Stomach (tissue), 4 donors: Measurements from ENCODE around the gene SBSN.

Experiments used
- CTCF ChIP-seq, 7 experiments: fragments of 450-650 bp in 4 of 7; fragments of 200-600 bp in 3 of 7; sonication (generic) in 3 of 7; IDR thresholded peaks; one replicate each; pipeline ENCODE4 v1.5.1; 2016 to 2019; ENCODE audit warnings: antibody characterized with exemption in 7 of 7, control low read depth in 2 of 7, mild to moderate bottlenecking in 1 of 7
- EP300 ChIP-seq: sonication (generic); formaldehyde crosslinking; IDR thresholded peaks from one replicate; pipeline ENCODE4 v1.6.1; 2017; ENCODE audit warnings: antibody characterized with exemption
- POLR2A ChIP-seq, 4 donors: fragments of 450-650 bp; IDR thresholded peaks; one replicate each; pipeline ENCODE4 v1.6.1; 2016; ENCODE audit warnings: antibody characterized with exemption in 4 of 4, control low read depth in 2 of 4, mild to moderate bottlenecking in 1 of 4, moderate library complexity in 1 of 4
- POLR2AphosphoS5 ChIP-seq, 3 donors: sonication (generic); formaldehyde crosslinking; IDR thresholded peaks; one replicate each; pipeline ENCODE4 v1.6.1; 2016; ENCODE audit warnings: antibody characterized with exemption in 3 of 3

- TF ChIP-seq CTCF (IDR thresholded peaks at IDR 0.05): no peak
- no peak for TF ChIP-seq POLR2A (IDR thresholded peaks at IDR 0.05)
- TF ChIP-seq POLR2AphosphoS5 (IDR thresholded peaks at IDR 0.05): no peak
- no peak for TF ChIP-seq EP300
Measured at GRCh38 chr19:35483089-35483488, 45.0 kb downstream of the SBSN start.
